ENCODE data around the gene MYOZ3. TPM values are rescaled to one million over a fixed set of nuclear protein-coding genes. Genes with fewer than 3 reads are reported as not detected.

Gene MYOZ3
- total and polyA plus RNA-seq, 10 donors, result 0.04 to 1.2 (median 0.32) TPM; not detected in 1

DNA sequence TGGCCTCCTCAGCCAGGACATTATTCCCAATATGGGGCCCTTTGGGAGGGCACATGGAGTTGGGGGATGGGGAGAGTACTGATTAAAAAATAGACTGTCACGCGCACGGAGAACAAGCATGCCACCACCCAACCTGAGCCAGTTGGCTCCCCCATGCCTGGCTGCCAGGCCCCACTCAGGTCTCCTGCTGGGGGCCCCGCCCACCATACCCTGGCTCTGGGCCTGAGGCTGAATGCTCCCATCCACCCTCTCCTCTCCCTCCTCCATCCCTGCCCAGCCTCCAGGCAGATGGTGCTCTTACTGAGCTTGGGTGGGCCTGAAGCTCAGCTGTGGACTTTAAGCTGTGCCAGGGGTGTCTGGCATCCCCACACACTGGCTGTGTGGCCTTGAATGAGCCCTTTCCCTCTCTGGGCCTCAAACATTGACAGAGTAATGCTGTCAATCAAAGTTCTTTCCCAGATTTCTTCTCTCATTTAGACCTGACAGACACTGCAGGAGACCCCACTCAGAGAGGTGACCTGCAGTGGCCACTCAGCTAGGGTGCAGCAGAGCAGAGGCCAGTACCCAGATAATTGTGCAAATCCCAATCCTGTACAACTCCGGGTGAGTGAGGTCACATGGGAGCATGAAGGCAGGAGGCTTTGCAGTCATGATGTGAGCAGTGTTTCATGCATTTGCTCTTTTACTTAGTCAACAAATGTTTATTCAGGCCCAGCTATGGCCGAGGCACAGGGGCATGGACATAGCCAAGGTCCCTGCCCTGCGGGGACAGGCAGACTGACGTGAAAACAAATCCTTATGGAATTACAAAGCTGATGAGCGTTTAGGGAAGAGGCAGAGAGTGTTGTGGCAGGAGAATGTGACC, 30.4 kb upstream of the MYOZ3 start:
- 74 to 92% (median 84%) methylated on average over 8 to 9 of the region's 9 CpGs for WGBS, 5 donors
- intact Hi-C loops (cut with DNase I; ENCODE audit: low total_unique reads), result no loop called here
- H3K9me3 ChIP-seq, result no peaks in the 10 kb centered on the region
- H3K4me1 ChIP-seq, result peaks cover 15 to 80% (median 54%) of the 10 kb centered on the region in 6 donors
- peaks cover 0 to 4% (median 0%) of the 10 kb centered on the region in 7 donors for H3K27me3 ChIP-seq (replicated peaks in 1 of 7)
- H3K27ac ChIP-seq, result peak overlapping the region in 5 of 8 donors; percentile 2 to 70 (median 18)
- DNase-seq, result no peak
- peaks cover 0 to 13% (median 0%) of the 10 kb centered on the region in 6 donors for H3K36me3 ChIP-seq
- TF ChIP-seq POLR2A (IDR thresholded peaks at IDR 0.05) (no peak), POLR2AphosphoS5 (IDR thresholded peaks at IDR 0.05) (no peak)
- TF ChIP-seq, protein P1, sequence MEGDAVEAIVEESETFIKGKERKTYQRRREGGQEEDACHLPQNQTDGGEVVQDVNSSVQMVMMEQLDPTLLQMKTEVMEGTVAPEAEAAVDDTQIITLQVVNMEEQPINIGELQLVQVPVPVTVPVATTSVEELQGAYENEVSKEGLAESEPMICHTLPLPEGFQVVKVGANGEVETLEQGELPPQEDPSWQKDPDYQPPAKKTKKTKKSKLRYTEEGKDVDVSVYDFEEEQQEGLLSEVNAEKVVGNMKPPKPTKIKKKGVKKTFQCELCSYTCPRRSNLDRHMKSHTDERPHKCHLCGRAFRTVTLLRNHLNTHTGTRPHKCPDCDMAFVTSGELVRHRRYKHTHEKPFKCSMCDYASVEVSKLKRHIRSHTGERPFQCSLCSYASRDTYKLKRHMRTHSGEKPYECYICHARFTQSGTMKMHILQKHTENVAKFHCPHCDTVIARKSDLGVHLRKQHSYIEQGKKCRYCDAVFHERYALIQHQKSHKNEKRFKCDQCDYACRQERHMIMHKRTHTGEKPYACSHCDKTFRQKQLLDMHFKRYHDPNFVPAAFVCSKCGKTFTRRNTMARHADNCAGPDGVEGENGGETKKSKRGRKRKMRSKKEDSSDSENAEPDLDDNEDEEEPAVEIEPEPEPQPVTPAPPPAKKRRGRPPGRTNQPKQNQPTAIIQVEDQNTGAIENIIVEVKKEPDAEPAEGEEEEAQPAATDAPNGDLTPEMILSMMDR (IDR thresholded peaks at IDR 0.05 in 8 of 11, conservative IDR thresholded peaks at IDR 0.05 in 3 of 11), result no peak
- H3K4me3 ChIP-seq, result no peak overlapping the region

DNA sequence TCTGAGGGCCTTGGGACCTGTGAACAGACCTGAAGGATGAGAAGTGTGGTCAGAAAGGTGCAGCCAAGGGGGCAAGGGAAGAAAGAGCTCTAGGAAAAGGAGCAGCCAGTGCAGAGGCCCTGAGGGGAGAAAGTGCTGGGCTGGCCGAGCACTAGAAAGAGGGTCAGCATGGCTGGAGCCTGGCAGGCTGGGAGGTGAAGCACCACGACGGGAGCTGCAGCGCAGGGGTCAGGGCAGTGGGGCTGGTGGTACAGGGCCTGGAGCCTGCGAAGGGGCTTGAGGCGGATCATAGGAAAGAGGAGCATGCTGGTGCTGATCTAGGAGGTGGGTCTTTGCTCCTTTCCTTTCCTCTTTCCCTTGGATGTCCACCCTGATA, 29.7 kb upstream of the MYOZ3 start:
- no peak for DNase-seq
- Histone ChIP-seq H3K9me3 (no peaks in the 10 kb centered on the region), H3K4me3 (no peak overlapping the region), H3K27ac (peak overlapping the region in 3 of 8 donors; percentile 51 to 70 (median 55)), H3K36me3 (peaks cover 0 to 13% (median 0%) of the 10 kb centered on the region in 6 donors), H3K27me3 (replicated peaks in 1 of 7) (no peaks in the 10 kb centered on the region), H3K4me1 (peaks cover 21 to 80% (median 54%) of the 10 kb centered on the region in 6 donors)
- TF ChIP-seq POLR2A (IDR thresholded peaks at IDR 0.05) (no peak), POLR2AphosphoS5 (IDR thresholded peaks at IDR 0.05) (peak in 1 of 3 donors; percentile 20)
- intact Hi-C loops (cut with DNase I; ENCODE audit: low total_unique reads), result no loop called here
- WGBS, 5 donors, result 85 to 95% (median 92%) methylated on average over 6 of the region's 6 CpGs

GRCh38 chr5:150632305-150633160, 28.5 kb upstream of the MYOZ3 start:
- Histone ChIP-seq H3K9me3 (no peaks in the 10 kb centered on the region), H3K4me1 (peaks cover 12 to 80% (median 49%) of the 10 kb centered on the region in 6 donors), H3K4me3 (no peak overlapping the region), H3K27ac (peak overlapping the region in 5 of 8 donors; percentile 2 to 70 (median 51)), H3K27me3 (replicated peaks in 1 of 7) (no peaks in the 10 kb centered on the region), H3K36me3 (peaks cover 0 to 13% (median 0%) of the 10 kb centered on the region in 6 donors)
- intact Hi-C loops (cut with DNase I; ENCODE audit: low total_unique reads), result no loop called here
- DNase-seq, result no peak
- TF ChIP-seq, protein P1 (IDR thresholded peaks at IDR 0.05 in 8 of 11, conservative IDR thresholded peaks at IDR 0.05 in 3 of 11), result no peak
- TF ChIP-seq POLR2A (IDR thresholded peaks at IDR 0.05) (no peak), POLR2AphosphoS5 (IDR thresholded peaks at IDR 0.05) (no peak)
- WGBS, 5 donors, result 51 to 75% (median 69%) methylated on average over 10 of the region's 10 CpGs

- no peaks in the 10 kb centered on the region for H3K9me3 ChIP-seq
- peak overlapping the region in 4 of 8 donors; percentile 27 to 70 (median 53) for H3K27ac ChIP-seq
- TF ChIP-seq POLR2A (IDR thresholded peaks at IDR 0.05), result no peak
- TF ChIP-seq POLR2AphosphoS5 (IDR thresholded peaks at IDR 0.05), result no peak
- TF ChIP-seq, protein P1 (IDR thresholded peaks at IDR 0.05 in 8 of 11, conservative IDR thresholded peaks at IDR 0.05 in 3 of 11), result no peak
- peaks cover 0 to 13% (median 0%) of the 10 kb centered on the region in 6 donors for H3K36me3 ChIP-seq
- no peak for DNase-seq
- H3K4me3 ChIP-seq, result no peak overlapping the region
- intact Hi-C loops (cut with DNase I; ENCODE audit: low total_unique reads), result no loop called here
- H3K4me1 ChIP-seq, result peaks cover 5 to 80% (median 49%) of the 10 kb centered on the region in 6 donors
- 64 to 86% (median 70%) methylated on average over 2 of the region's 2 CpGs for WGBS, 5 donors
- no peaks in the 10 kb centered on the region for H3K27me3 ChIP-seq (replicated peaks in 1 of 7)
Observed at GRCh38 chr5:150633429-150633828, 27.6 kb upstream of the MYOZ3 start.

All from spleen (tissue), 11 donors.